Caco-2 (cell line): ENCODE results near the gene MYRF. TPM values are rescaled to one million over a fixed set of nuclear protein-coding genes. Genes with fewer than 3 reads are reported as not detected.

Source experiments
- BruUV-seq: library from RNA; stranded (reverse); fragments of 400-500 nt; replicated peaks from 2 replicates; lab custom pipeline; 2021; lab: Mats Ljungman, UMichigan
- CTCF ChIA-PET: fragments of 300-600 bp; sonication (Branson Sonifier 250); formaldehyde crosslinking; loops from one replicate; lab custom pipeline; 2022; ENCODE audit warnings: antibody characterized with exemption; lab: Charles Lee
- POLR2A ChIA-PET: fragments of 300-600 bp; sonication (Branson Sonifier 250); formaldehyde crosslinking; loops from one replicate; lab custom pipeline; 2022; ENCODE audit warnings: antibody characterized with exemption; lab: Charles Lee
- DNase-seq, 2 experiments: peaks; one replicate each; pipeline versions ENCODE4 v3.0.0 to v3.0.0-alpha.2; 2020 to 2022
- H3K27me3 ChIP-seq: replicated peaks from 2 replicates; pipeline ENCODE4 v1.6.0; 2011; ENCODE audit warnings: low read length; ENCODE audit not compliant: control insufficient read depth, insufficient read depth
- H3K36me3 ChIP-seq: 2 replicates; pipeline ENCODE4 v1.5.1; 2011; ENCODE audit warnings: low read length; ENCODE audit not compliant: control insufficient read depth, insufficient read depth
- H3K4me1 ChIP-seq: fragments of 250-450 bp; sonication (Bioruptor Pico); 2 replicates; pipeline ENCODE4 v1.5.1; 2020; ENCODE audit warnings: mild to moderate bottlenecking
- H3K4me3 ChIP-seq: 2 replicates; pipeline ENCODE4 v1.5.1; 2011; ENCODE audit warnings: low read depth, mild to moderate bottlenecking, control low read depth, low read length
- H3K9me3 ChIP-seq: fragments of 250-450 bp; sonication (Bioruptor Pico); 2 replicates; pipeline ENCODE4 v1.5.1; 2020; ENCODE audit warnings: mild to moderate bottlenecking, moderate library complexity
- H3K27ac Mint-ChIP-seq: one replicate; pipeline ENCODE4 v1.8.0; 2022; ENCODE audit warnings: mixed read lengths; ENCODE audit not compliant: unreplicated experiment
- H3K27me3 Mint-ChIP-seq: one replicate; pipeline ENCODE4 v1.8.0; 2022; ENCODE audit warnings: mixed read lengths; ENCODE audit not compliant: insufficient read depth, unreplicated experiment
- H3K36me3 Mint-ChIP-seq: one replicate; pipeline ENCODE4 v1.8.0; 2022; ENCODE audit warnings: mild to moderate bottlenecking, mixed read lengths; ENCODE audit not compliant: insufficient read depth, unreplicated experiment
- H3K4me1 Mint-ChIP-seq: one replicate; pipeline ENCODE4 v1.8.0; 2022; ENCODE audit warnings: low read depth, mixed read lengths; ENCODE audit not compliant: unreplicated experiment
- H3K4me3 Mint-ChIP-seq: one replicate; pipeline ENCODE4 v1.8.0; 2022; ENCODE audit warnings: mild to moderate bottlenecking, moderate library complexity, mixed read lengths; ENCODE audit not compliant: unreplicated experiment
- H3K9me3 Mint-ChIP-seq: one replicate; pipeline ENCODE4 v1.8.0; 2022; ENCODE audit warnings: mixed read lengths; ENCODE audit not compliant: unreplicated experiment
- intact Hi-C: fragments of 100-400 bp; cut with micrococcal nuclease; formaldehyde crosslinking; loops from one replicate; pipeline ENCODE4 v1.10.0; 2022; ENCODE audit not compliant: unreplicated experiment
- total RNA-seq: library from RNA; stranded (reverse); gene quantifications from 2 replicates; pipeline ENCODE4 v1.2.3, GENCODE V29; 2022
- TF ChIP-seq, protein P1 (sequence below), 2 experiments: fragments of 200-600 bp in 1 of 2; IDR thresholded peaks; 1 replicate in 1 of 2; 2 replicates in 1 of 2; pipeline versions ENCODE4 v1.5.1 to v1.8.0; 2011 to 2022; ENCODE audit warnings: antibody characterized with exemption in 1 of 2, control low read depth in 1 of 2, inconsistent platforms in 1 of 2, low read depth in 1 of 2, low read length in 1 of 2, mild to moderate bottlenecking in 1 of 2, moderate library complexity in 1 of 2; ENCODE audit not compliant: insufficient read depth in 1 of 2, severe bottlenecking in 1 of 2, unreplicated experiment in 1 of 2

Gene MYRF
- total RNA-seq, 1 experiment from 2014 or later = 169 TPM

DNA sequence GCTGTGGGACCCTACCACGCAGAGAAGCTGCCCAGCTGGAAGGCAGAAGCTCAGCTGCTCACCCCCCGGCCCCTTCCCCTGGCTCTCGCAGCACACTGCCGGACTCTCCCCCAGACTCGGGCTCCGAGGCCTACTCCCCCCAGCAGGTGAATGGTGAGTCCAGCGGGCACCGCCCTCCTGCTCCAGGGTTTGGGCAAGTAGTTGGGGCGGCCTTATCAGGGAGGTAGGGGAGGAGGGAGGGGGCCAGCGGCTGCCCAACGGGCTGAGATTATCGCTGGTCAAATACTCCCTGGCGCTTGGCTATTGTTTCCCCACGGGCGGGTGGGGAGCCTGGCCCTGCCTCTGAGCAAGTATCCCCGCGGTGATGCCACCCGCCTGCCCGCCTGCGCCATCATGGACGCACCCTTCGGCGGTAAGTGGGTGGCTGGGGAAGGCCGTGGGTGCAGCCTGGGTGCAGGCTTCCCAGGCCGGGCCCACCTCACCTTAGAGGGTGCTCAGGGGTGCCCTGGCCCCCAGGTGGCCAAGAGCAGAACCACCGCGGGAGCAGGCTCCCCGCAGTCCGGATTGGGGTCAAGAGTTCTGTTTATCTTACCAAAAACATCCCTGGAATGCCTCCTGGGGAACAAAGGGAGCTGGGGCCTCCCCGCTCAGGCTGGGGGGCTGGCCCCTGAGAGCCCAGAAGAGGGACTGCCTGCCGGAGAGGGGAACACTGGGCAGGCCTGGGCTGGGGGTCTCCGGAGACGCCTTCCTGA lies 16.9 kb downstream of the MYRF start:
- CTCF ChIA-PET = interaction anchor here (0.6 to 2.1 kb wide), 15 partner anchors 10 to 164 kb away, joined by 3 to 55 read pairs (median 5); partner anchors contain the start of genes FEN1, MYRF and TMEM258
- POLR2A ChIA-PET = interaction anchor here (0.6 to 1.0 kb wide), 7 partner anchors 10 to 115 kb away, joined by 3 to 9 read pairs (median 4); partner anchors contain the start of genes FEN1 and TMEM258
- peaks cover 59% of the 10 kb centered on the region for H3K4me1 ChIP-seq
- Mint-ChIP-seq H3K4me1 (peaks cover 21% of the 10 kb centered on the region), H3K36me3 (peaks cover 74% of the 10 kb centered on the region), H3K9me3 (no peaks in the 10 kb centered on the region), H3K27ac (peak overlapping the region; percentile 87), H3K4me3 (peak overlapping the region; percentile 63), H3K27me3 (no peaks in the 10 kb centered on the region)
- no peaks in the 10 kb centered on the region for H3K9me3 ChIP-seq
- peak overlapping the region; percentile 1; the same call in 1 of the 2 replicates for H3K4me3 ChIP-seq
- H3K36me3 ChIP-seq = peaks cover 3% of the 10 kb centered on the region
- intact Hi-C loops = loop anchor here (1.0 kb wide), 1 partner anchor 13 kb away; no protein-coding TSS in a partner anchor
- DNase-seq = peak; percentile 91 to 92
- no peaks in the 10 kb centered on the region for H3K27me3 ChIP-seq
- BruUV-seq = no TSS peak
- TF ChIP-seq, protein P1, sequence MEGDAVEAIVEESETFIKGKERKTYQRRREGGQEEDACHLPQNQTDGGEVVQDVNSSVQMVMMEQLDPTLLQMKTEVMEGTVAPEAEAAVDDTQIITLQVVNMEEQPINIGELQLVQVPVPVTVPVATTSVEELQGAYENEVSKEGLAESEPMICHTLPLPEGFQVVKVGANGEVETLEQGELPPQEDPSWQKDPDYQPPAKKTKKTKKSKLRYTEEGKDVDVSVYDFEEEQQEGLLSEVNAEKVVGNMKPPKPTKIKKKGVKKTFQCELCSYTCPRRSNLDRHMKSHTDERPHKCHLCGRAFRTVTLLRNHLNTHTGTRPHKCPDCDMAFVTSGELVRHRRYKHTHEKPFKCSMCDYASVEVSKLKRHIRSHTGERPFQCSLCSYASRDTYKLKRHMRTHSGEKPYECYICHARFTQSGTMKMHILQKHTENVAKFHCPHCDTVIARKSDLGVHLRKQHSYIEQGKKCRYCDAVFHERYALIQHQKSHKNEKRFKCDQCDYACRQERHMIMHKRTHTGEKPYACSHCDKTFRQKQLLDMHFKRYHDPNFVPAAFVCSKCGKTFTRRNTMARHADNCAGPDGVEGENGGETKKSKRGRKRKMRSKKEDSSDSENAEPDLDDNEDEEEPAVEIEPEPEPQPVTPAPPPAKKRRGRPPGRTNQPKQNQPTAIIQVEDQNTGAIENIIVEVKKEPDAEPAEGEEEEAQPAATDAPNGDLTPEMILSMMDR (IDR thresholded peaks at IDR 0.05; ENCODE audit: insufficient read depth in 1 of 2, low read depth in 1 of 2, low read length in 1 of 2, severe bottlenecking in 1 of 2, unreplicated experiment in 1 of 2) = peak; percentile 66 to 89

DNA sequence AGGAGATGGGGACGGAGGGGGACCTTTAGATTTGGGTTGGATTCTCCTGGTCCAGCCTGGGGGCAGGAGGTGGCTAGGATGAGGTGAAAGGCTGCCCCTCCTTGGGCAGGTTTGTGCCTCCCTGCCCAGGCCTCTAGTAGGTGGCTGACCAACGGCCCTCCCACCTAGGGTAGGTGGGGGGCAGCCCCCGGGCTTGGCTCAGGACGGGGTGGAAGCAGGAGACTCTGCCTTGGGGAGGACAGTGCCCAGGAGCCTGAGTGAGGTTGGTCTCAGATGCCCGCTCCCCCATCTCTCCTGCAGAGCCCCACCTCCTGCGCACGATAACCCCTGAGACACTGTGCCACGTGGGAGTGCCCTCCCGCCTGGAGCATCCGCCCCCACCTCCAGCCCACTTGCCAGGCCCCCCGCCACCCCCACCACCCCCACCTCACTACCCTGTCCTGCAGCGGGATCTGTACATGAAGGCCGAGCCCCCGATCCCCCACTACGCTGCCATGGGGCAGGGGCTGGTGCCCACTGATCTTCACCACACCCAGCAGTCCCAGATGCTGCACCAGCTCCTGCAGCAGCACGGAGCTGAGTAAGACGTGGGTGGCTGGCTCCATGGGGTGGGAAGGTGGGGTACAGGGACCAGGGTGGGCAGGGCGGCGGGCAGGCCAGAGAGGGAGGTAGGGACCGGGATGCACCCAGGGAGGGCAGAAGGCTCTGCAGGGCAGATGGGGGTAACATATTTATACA lies 17.7 kb downstream of the MYRF start:
- TF ChIP-seq, protein P1 (IDR thresholded peaks at IDR 0.05; ENCODE audit: insufficient read depth in 1 of 2, low read depth in 1 of 2, low read length in 1 of 2, severe bottlenecking in 1 of 2, unreplicated experiment in 1 of 2) = no peak
- POLR2A ChIA-PET = interaction anchor here (0.6 to 1.0 kb wide), 6 partner anchors 11 to 45 kb away, joined by 3 to 9 read pairs (median 5); partner anchors contain the start of genes FEN1 and TMEM258
- H3K4me3 Mint-ChIP-seq = peak overlapping the region; percentile 63
- Histone ChIP-seq H3K36me3 (peaks cover 2% of the 10 kb centered on the region), H3K9me3 (no peaks in the 10 kb centered on the region), H3K27me3 (no peaks in the 10 kb centered on the region), H3K4me3 (peak overlapping the region; percentile 1; the same call in 1 of the 2 replicates), H3K4me1 (peaks cover 54% of the 10 kb centered on the region)
- DNase-seq = no peak
- no peaks in the 10 kb centered on the region for H3K9me3 Mint-ChIP-seq
- H3K27ac Mint-ChIP-seq = peak overlapping the region; percentile 87
- no peaks in the 10 kb centered on the region for H3K27me3 Mint-ChIP-seq
- CTCF ChIA-PET = interaction anchor here (0.6 to 2.1 kb wide), 15 partner anchors 11 to 164 kb away, joined by 3 to 55 read pairs (median 5); partner anchors contain the start of genes FEN1, MYRF and TMEM258
- H3K36me3 Mint-ChIP-seq = peaks cover 76% of the 10 kb centered on the region
- H3K4me1 Mint-ChIP-seq = peaks cover 21% of the 10 kb centered on the region
- intact Hi-C loops = loop anchor here (1.0 kb wide), 1 partner anchor 14 kb away; no protein-coding TSS in a partner anchor
- BruUV-seq = TSS peak; percentile 29
